ENCODE results near the gene GRAMD2B.

GRAMD2B gene

GRCh38 chr5:126422994-126423788, at the start of gene GRAMD2B:
GRAMD2B (plus strand) TSS chr5:126423409; CDS start chr5:126423607, 198 bp downstream.
- TF ChIP-seq EP300 (IDR thresholded peaks at IDR 0.05; ENCODE audit: borderline replicate concordance) = no peak; the same call in none of the 2 replicates
- peak; percentile 20; the same call in 1 of the 2 replicates for TF ChIP-seq RAD21 (IDR thresholded peaks at IDR 0.05; ENCODE audit: low read depth)
- peak; percentile 33; the same call in 1 of the 2 replicates for TF ChIP-seq NFIC (IDR thresholded peaks at IDR 0.05)
- no peak for TF ChIP-seq ZBTB7A (IDR thresholded peaks at IDR 0.05; ENCODE audit: low read depth)
- 0 out of 2 replicates have a peak, but pooled peaks have one; percentile 43 for TF ChIP-seq CREB1 (IDR thresholded peaks at IDR 0.05; ENCODE audit: low read depth)
- TF ChIP-seq REST (IDR thresholded peaks at IDR 0.05; ENCODE audit: low read depth) = no peak
- no peak; the same call in 1 of the 2 replicates for TF ChIP-seq TEAD4 (IDR thresholded peaks at IDR 0.05)
- no peak for TF ChIP-seq EGR1 (IDR thresholded peaks at IDR 0.05)
- TF ChIP-seq MAX (IDR thresholded peaks at IDR 0.05) = peak; percentile 73
- TF ChIP-seq CEBPB (IDR thresholded peaks at IDR 0.05) = peak; percentile 90
- TF ChIP-seq FOXM1 (IDR thresholded peaks at IDR 0.05; ENCODE audit: borderline replicate concordance, low read depth) = no peak
- TF ChIP-seq USF1 (IDR thresholded peaks at IDR 0.05) = peak; percentile 27
- peak; percentile 67 for TF ChIP-seq YY1 (IDR thresholded peaks at IDR 0.05; ENCODE audit: low read depth)
- peak; percentile 77 for TF ChIP-seq TCF12 (IDR thresholded peaks at IDR 0.05; ENCODE audit: low read depth)
- TF ChIP-seq TAF1 (IDR thresholded peaks at IDR 0.05; ENCODE audit: low read depth) = peak; percentile 81

- TF ChIP-seq NFIC (IDR thresholded peaks at IDR 0.05) = no peak
- no peak for TF ChIP-seq YY1 (IDR thresholded peaks at IDR 0.05; ENCODE audit: low read depth)
- no peak for TF ChIP-seq CEBPB (IDR thresholded peaks at IDR 0.05)
- no peak for TF ChIP-seq EP300 (IDR thresholded peaks at IDR 0.05; ENCODE audit: borderline replicate concordance)
- TF ChIP-seq TEAD4 (IDR thresholded peaks at IDR 0.05) = no peak
- TF ChIP-seq USF1 (IDR thresholded peaks at IDR 0.05) = no peak
- no peak for TF ChIP-seq CREB1 (IDR thresholded peaks at IDR 0.05; ENCODE audit: low read depth)
- no peak for TF ChIP-seq RAD21 (IDR thresholded peaks at IDR 0.05; ENCODE audit: low read depth)
- TF ChIP-seq TCF12 (IDR thresholded peaks at IDR 0.05; ENCODE audit: low read depth) = no peak
- no peak for TF ChIP-seq EGR1 (IDR thresholded peaks at IDR 0.05)
- TF ChIP-seq TAF1 (IDR thresholded peaks at IDR 0.05; ENCODE audit: low read depth) = no peak
- no peak for TF ChIP-seq MAX (IDR thresholded peaks at IDR 0.05)
- TF ChIP-seq FOXM1 (IDR thresholded peaks at IDR 0.05; ENCODE audit: borderline replicate concordance, low read depth) = no peak
- TF ChIP-seq ZBTB7A (IDR thresholded peaks at IDR 0.05; ENCODE audit: low read depth) = no peak
- no peak for TF ChIP-seq REST (IDR thresholded peaks at IDR 0.05; ENCODE audit: low read depth)
Observed at GRCh38 chr5:126374109-126374416, 49.1 kb upstream of the GRAMD2B start.

- no peak for TF ChIP-seq TEAD4 (IDR thresholded peaks at IDR 0.05)
- TF ChIP-seq EP300 (IDR thresholded peaks at IDR 0.05; ENCODE audit: borderline replicate concordance) = no peak
- no peak for TF ChIP-seq USF1 (IDR thresholded peaks at IDR 0.05)
- TF ChIP-seq CREB1 (IDR thresholded peaks at IDR 0.05; ENCODE audit: low read depth) = no peak
- TF ChIP-seq NFIC (IDR thresholded peaks at IDR 0.05) = no peak
- no peak for TF ChIP-seq ZBTB7A (IDR thresholded peaks at IDR 0.05; ENCODE audit: low read depth)
- no peak for TF ChIP-seq CEBPB (IDR thresholded peaks at IDR 0.05)
- no peak for TF ChIP-seq TCF12 (IDR thresholded peaks at IDR 0.05; ENCODE audit: low read depth)
- TF ChIP-seq YY1 (IDR thresholded peaks at IDR 0.05; ENCODE audit: low read depth) = no peak
- TF ChIP-seq TAF1 (IDR thresholded peaks at IDR 0.05; ENCODE audit: low read depth) = no peak
- TF ChIP-seq EGR1 (IDR thresholded peaks at IDR 0.05) = no peak
- TF ChIP-seq MAX (IDR thresholded peaks at IDR 0.05) = no peak
- no peak for TF ChIP-seq REST (IDR thresholded peaks at IDR 0.05; ENCODE audit: low read depth)
- no peak for TF ChIP-seq FOXM1 (IDR thresholded peaks at IDR 0.05; ENCODE audit: borderline replicate concordance, low read depth)
- no peak for TF ChIP-seq RAD21 (IDR thresholded peaks at IDR 0.05; ENCODE audit: low read depth)
Observed at GRCh38 chr5:126376443-126376842, 46.8 kb upstream of the GRAMD2B start.

All from Ishikawa (cell line).